ENCODE measurements around the gene ELMOD3. TPM values are rescaled to one million over a fixed set of nuclear protein-coding genes. Genes with fewer than 3 reads are reported as not detected.

The ELMOD3 gene
- total and polyA plus RNA-seq, 9 of the 15 experiments (the other 6 are each of a cell fraction or from before 2014, with no cell fraction given): 2.7 to 18.7 (median 11.6) TPM

- TF ChIP-seq PHF8 (IDR thresholded peaks at IDR 0.05; ENCODE audit: borderline replicate concordance, low read length) (peak; percentile 97), DLX4 (CRISPR knock-in tag; IDR thresholded peaks at IDR 0.05) (no peak), ELK3 (CRISPR knock-in tag; IDR thresholded peaks at IDR 0.05) (no peak), RNF219 (CRISPR knock-in tag; IDR thresholded peaks at IDR 0.05) (no peak), CHD1 (IDR thresholded peaks at IDR 0.05; ENCODE audit: low read length) (no peak), FUS (optimal IDR thresholded peaks at IDR 0.05; ENCODE audit: low read depth, low read length) (no peak), CHD2 (IDR thresholded peaks at IDR 0.05; ENCODE audit: low read depth, low read length) (peak; percentile 10; the same call in 1 of the 2 replicates), MXD1 (CRISPR knock-in tag; IDR thresholded peaks at IDR 0.05; ENCODE audit: borderline replicate concordance, poor library complexity, severe bottlenecking) (no peak), RCOR1 (IDR thresholded peaks at IDR 0.05; ENCODE audit: borderline replicate concordance in 1 of 2, low read depth in 2 of 2, low read length in 2 of 2) (peak; percentile 14 to 91; a peak in 2 of 4 replicates), MEIS2 (IDR thresholded peaks at IDR 0.05; ENCODE audit: partially characterized antibody) (peak; percentile 45), BRF2 (IDR thresholded peaks at IDR 0.05; ENCODE audit: borderline replicate concordance, insufficient read depth, insufficient read length) (no peak), HDAC2 (IDR thresholded peaks at IDR 0.05) (0 out of 2 replicates have a peak, but pooled peaks have one; percentile 21), ESRRA (IDR thresholded peaks at IDR 0.05; ENCODE audit: borderline replicate concordance, low read depth) (no peak; the same call in 1 of the 2 replicates), SNIP1 (IDR thresholded peaks at IDR 0.05; ENCODE audit: low read depth) (no peak), ZBED1 (IDR thresholded peaks at IDR 0.05) (no peak), L3MBTL2 (IDR thresholded peaks at IDR 0.05) (0 out of 2 replicates have a peak, but pooled peaks have one; percentile 42), KLF16 (IDR thresholded peaks at IDR 0.05) (peak; percentile 82), ZNF184 (CRISPR knock-in tag; IDR thresholded peaks at IDR 0.05) (no peak), MYBL2 (IDR thresholded peaks at IDR 0.05; ENCODE audit: low read depth) (no peak), MYBL2 (CRISPR knock-in tag; IDR thresholded peaks at IDR 0.05; ENCODE audit: borderline replicate concordance) (no peak)
These were observed at the start of gene ELMOD3, which contains the start of gene RETSAT (continued) for GRCh38 chr2:85354286-85355072.

All from K562 (cell line).